GM21381 (cell line): ENCODE data around the gene ADAMTS5.

Source experiments
- ATAC-seq: cut with Tn5 transposase; IDR thresholded peaks from one replicate; pipeline ENCODE4 v1.9.1; 2021; ENCODE audit warnings: mild to moderate bottlenecking, moderate library complexity; ENCODE audit not compliant: unreplicated experiment

The ADAMTS5 gene

DNA sequence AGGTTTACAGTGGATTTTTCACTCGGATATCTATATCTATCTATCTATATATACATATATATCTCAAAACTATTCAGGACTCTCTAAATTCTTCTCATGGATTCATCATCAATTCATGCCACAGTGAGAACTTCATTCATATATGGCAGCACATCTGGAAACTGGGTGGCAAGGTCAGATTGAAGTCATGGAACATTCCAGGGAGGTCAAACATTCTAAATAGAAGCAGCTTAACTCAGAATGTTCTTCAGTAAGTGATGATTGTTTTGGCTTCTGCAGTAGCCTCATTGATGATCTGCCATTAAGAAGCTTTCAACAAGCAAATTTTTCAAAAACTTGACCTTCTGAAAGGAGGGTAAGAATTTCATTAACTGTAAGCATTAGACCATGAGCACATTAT lies 74.7 kb downstream of the ADAMTS5 start:
- no peak for ATAC-seq

DNA sequence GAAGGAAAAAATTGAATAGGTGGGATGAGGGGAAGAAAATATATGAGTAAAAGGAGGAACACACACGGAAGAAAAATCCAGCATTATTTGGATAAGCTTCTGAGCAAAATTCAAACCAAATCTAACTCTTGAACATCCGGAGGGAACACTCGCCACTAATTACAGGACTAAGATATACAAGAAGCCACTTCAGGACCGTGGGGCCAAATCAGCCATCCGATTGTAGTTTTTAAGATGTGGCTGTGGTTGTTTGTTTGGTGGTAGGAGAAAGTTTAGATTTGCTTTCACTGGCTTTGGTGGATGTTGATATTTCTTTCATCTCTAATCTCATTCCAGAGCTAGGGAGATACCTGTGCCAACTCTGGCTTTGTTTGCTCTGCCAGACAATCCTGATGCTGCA lies 78.0 kb downstream of the ADAMTS5 start:
- no peak for ATAC-seq

DNA sequence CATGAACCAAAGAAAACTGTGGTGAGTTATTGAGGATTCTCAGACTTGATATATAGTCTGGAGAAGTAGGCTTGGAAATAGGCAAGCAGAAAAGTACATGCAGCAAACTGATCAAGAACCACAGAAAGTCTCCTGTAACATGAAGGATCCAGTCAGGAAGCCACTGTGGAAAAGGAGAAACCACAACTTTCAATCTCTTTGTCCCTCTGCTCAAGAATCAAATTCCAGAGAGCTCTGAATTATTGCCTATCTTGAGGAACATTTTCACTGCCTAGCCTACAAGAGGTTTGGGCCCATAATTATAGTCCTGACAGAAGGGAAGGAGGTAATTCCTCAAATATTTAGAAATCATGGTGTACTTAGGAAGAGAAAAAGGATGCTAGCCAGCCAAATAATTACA lies 78.6 kb downstream of the ADAMTS5 start:
- ATAC-seq: no peak

DNA sequence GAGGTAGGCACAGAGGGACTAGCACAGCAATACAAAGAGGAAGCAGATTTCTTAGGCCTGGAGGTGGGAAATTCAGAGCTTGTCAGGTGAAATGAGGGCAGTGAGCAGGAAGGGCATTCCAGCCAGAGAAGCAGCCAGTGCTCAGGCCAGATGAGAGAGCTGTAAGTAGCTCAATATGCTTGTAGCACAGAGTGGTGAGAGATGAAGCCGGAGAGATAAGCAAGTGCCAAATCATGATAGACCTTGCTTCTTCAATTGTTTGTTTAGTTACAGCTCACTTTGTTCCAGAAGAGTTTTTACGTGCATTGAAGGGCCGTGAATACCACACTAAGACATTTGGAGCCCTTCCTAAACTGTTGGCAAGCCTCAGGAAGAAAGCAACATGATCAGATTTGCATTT lies 79.6 kb downstream of the ADAMTS5 start:
- no peak for ATAC-seq

DNA sequence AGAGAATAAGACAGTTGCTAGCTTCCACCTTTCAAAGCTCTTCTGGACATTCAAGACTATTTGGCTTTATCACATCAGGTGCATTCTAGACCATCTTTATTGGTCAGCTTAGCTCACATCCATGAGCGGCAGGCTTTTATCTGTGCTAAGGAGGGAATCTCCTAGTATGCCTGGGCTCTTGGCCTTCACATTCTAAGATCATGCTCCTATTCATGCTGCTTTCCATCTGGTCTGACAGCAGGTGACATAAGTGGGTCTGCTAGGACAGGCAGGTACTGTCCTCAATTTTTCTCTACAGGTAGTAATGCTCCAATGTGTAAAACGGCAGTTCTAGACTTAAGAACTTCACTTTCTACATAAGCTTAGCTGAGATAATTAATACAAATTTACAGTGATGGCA lies 82.5 kb downstream of the ADAMTS5 start:
- ATAC-seq: no peak

DNA sequence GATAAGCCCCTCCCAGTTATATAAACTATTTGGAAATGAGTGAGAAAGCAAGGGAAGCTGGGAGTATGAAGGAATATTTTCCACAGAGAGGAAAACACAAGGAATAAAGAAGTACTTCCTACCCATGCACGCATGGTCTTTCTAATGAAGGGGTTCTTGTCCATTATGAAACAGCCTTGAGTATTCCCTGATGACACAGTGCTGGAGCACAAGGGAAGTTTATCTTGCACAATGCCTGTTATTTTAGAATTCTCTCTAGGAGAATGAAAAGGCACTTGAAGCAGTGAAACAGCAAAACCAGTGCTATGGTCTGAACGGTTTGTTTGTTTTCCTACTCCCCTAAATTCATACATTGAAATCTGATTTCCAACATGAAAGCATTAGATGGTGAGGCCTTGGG lies 83.1 kb downstream of the ADAMTS5 start:
- ATAC-seq: no peak

DNA sequence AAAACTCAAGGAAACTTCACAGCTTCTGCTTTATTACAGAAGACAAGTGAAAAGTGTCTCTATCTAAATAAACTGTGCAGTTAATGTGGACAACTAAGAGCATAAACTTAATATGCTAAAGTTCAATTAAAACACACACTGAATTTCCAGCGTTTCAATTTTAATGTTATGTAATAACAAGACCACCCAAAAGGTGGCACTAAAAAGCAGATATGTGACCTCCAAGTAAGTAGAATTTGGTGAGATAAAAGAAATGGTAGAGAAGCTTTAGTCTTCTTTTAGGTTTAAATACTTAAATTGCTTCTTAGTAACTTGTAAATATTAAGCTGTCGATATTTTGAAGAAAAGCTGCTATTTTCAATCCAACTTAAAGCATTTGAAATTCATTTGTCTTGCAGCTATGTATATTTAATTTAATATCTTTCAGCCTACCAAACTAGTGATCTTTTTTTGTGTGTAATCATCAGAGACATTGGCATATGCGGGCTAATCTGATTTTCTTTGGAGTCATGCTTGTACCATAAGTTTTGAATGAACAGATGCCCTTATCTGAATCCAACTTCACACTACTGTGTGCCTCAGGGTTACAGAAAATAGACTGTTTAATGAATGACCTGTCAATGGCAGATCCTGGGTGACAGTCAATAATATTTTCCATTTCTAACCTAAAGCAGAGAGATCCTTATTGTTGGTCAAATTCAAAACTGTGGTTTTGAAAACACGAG lies 85.2 kb downstream of the ADAMTS5 start:
- ATAC-seq: no peak

DNA sequence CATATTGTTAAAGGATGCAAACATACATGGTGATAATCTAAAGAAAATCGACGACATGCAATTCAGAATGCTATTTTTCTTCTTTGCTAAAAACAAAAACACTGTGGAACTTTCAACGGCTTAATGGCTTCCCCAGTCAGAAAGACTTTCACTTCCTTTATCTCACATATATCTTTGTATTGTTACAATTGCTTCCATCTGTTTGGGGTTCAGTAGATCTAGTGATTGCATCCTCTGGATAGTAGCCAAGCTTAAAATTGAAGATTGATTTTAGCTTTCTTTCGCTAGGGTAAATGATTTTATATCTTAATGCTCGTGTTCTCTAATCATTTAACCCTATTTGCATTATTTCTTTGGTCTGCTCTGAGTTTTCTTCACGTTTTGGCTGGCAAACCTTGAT lies 89.9 kb downstream of the ADAMTS5 start:
- ATAC-seq: no peak

DNA sequence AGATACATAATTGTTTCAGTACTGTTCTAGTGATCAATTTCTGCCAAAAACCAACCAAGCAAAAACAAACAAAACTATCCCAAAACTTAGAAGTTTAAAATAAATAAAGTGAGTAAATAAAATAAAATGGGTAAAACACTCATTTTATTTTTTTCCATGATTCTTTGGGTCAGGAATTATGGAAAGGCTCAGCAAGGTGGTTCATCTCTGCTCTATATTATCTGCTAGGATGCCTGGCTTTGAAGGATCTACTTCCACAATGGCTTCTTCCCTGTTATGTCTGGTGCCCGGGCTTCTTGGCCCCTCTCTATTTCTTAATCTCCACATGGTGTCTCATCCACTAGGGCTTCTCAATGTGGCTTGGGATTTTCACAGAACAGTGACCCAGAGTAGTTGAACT lies 92.5 kb downstream of the ADAMTS5 start:
- no peak for ATAC-seq
